Adrenal gland (tissue), 5 donors: ENCODE data around the gene SH2D6.

Source experiments
- POLR2A ChIP-seq, 2 donors: fragments of 450-650 bp; IDR thresholded peaks; one replicate each; pipeline ENCODE4 v1.6.1; 2017; ENCODE audit warnings: antibody characterized with exemption in 2 of 2, mild to moderate bottlenecking in 2 of 2, moderate library complexity in 1 of 2
- TF ChIP-seq, protein P1 (sequence below), 6 experiments: fragments of 450-650 bp in 4 of 6; fragments of 200-600 bp in 2 of 6; sonication (generic) in 1 of 6; IDR thresholded peaks; 1 replicate in 5 of 6; 2 replicates in 1 of 6; pipeline versions ENCODE4 v1.5.1 to v1.8.0; 2016 to 2021; ENCODE audit warnings: antibody characterized with exemption in 6 of 6, mild to moderate bottlenecking in 2 of 6, moderate library complexity in 1 of 6
- donor health status: DM: no; HTN: no; CAD: no.

DNA sequence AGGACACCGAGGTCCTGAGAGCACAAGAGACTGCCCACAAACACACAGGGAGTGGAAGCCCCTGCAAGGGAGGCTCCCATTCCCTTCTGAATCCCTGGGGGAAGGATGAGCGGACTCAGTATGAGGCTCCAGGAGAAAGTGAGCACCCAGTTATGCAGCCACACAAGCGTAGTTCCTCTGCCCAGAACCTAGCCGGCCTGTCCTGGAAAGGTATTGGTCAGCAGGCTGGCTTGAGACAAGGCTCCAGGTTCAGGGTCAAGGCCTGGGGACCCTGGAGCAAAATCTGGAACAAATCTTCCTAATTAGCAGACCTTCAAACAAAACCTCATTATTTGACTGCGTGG lies 7.1 kb upstream of the SH2D6 start:
- TF ChIP-seq, protein P1, sequence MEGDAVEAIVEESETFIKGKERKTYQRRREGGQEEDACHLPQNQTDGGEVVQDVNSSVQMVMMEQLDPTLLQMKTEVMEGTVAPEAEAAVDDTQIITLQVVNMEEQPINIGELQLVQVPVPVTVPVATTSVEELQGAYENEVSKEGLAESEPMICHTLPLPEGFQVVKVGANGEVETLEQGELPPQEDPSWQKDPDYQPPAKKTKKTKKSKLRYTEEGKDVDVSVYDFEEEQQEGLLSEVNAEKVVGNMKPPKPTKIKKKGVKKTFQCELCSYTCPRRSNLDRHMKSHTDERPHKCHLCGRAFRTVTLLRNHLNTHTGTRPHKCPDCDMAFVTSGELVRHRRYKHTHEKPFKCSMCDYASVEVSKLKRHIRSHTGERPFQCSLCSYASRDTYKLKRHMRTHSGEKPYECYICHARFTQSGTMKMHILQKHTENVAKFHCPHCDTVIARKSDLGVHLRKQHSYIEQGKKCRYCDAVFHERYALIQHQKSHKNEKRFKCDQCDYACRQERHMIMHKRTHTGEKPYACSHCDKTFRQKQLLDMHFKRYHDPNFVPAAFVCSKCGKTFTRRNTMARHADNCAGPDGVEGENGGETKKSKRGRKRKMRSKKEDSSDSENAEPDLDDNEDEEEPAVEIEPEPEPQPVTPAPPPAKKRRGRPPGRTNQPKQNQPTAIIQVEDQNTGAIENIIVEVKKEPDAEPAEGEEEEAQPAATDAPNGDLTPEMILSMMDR (IDR thresholded peaks at IDR 0.05), result no peak
- no peak for TF ChIP-seq POLR2A (IDR thresholded peaks at IDR 0.05)
